Measurements from ENCODE around the gene SELENOM.

SELENOM gene

GRCh38 chr22:31122532-31123291, 15.3 kb upstream of the SELENOM start, which contains the start of gene INPP5J:
Gene INPP5J, plus strand, starts transcription at chr22:31122966. Its CDS starts 49 bp downstream, at chr22:31123015.
- no peak for TF ChIP-seq CTCF (conservative IDR thresholded peaks at IDR 0.05; ENCODE audit: control insufficient read depth, insufficient read depth, low read depth, low read length)
- DNase-seq (ENCODE audit: low read depth) = peak; percentile 36
- H3K4me3 ChIP-seq (ENCODE audit: control insufficient read depth, low read depth, low read length) = no peak within 1 kb of the TSS

GRCh38 chr22:31122196-31122531, 14.8 kb upstream of the SELENOM start:
- no peak overlapping the region for H3K4me3 ChIP-seq (ENCODE audit: control insufficient read depth, low read depth, low read length)
- no peak for DNase-seq (ENCODE audit: low read depth)
- TF ChIP-seq CTCF (conservative IDR thresholded peaks at IDR 0.05; ENCODE audit: control insufficient read depth, insufficient read depth, low read depth, low read length) = no peak

- no peak for DNase-seq (ENCODE audit: low read depth)
- H3K4me3 ChIP-seq (ENCODE audit: control insufficient read depth, low read depth, low read length) = no peak overlapping the region
- no peak for TF ChIP-seq CTCF (conservative IDR thresholded peaks at IDR 0.05; ENCODE audit: control insufficient read depth, insufficient read depth, low read depth, low read length)
Observed at GRCh38 chr22:31121403-31121802, 14.0 kb upstream of the SELENOM start.

- no peak for DNase-seq (ENCODE audit: low read depth)
- no peak for TF ChIP-seq CTCF (conservative IDR thresholded peaks at IDR 0.05; ENCODE audit: control insufficient read depth, insufficient read depth, low read depth, low read length)
- no peak overlapping the region for H3K4me3 ChIP-seq (ENCODE audit: control insufficient read depth, low read depth, low read length)
Observed at GRCh38 chr22:31120642-31121041, 13.3 kb upstream of the SELENOM start.

- no peak for TF ChIP-seq CTCF (conservative IDR thresholded peaks at IDR 0.05; ENCODE audit: control insufficient read depth, insufficient read depth, low read depth, low read length)
- H3K4me3 ChIP-seq (ENCODE audit: control insufficient read depth, low read depth, low read length) = no peak overlapping the region
- DNase-seq (ENCODE audit: low read depth) = no peak
Observed at GRCh38 chr22:31120230-31120629, 12.9 kb upstream of the SELENOM start.

- no peak for DNase-seq (ENCODE audit: low read depth)
- TF ChIP-seq CTCF (conservative IDR thresholded peaks at IDR 0.05; ENCODE audit: control insufficient read depth, insufficient read depth, low read depth, low read length) = no peak
- no peak overlapping the region for H3K4me3 ChIP-seq (ENCODE audit: control insufficient read depth, low read depth, low read length)
Observed at GRCh38 chr22:31119026-31119717, 11.8 kb upstream of the SELENOM start.
